ENCODE data around the gene OTOG. TPM values are rescaled to one million over a fixed set of nuclear protein-coding genes. Genes with fewer than 3 reads are reported as not detected.

OTOG gene
- total RNA-seq, 1 donor: not detected

DNA sequence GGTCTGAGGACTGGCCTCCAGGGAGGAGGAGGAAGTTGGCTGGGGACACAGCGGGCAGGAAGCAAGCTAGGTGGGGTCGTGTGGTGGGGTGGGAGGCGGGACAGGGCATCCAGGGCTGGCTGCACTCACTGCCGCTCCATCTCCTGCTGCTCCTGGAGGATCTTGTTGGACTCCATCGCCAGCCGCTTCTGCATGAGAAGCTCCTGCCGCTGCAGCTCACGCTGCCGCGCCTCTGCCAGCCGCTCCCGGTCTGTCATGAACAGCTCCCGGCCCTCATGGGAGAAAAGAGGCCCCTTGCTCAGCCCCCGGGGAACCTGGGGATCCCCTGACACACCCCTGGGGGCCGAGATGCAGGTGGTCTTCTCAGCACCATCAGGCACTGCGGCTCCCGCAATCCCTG is 24.4 kb upstream of the OTOG start:
- H3K4me3 ChIP-seq (ENCODE audit: low read depth, low read length): no peak overlapping the region
- no peak for DNase-seq (ENCODE audit: low read depth)
- no peak for TF ChIP-seq CTCF (IDR thresholded peaks at IDR 0.05; ENCODE audit: insufficient read depth, low read length)

GRCh38 chr11:17524221-17524620 is 22.8 kb upstream of the OTOG start:
- no peak overlapping the region for H3K4me3 ChIP-seq (ENCODE audit: low read depth, low read length)
- no peak for DNase-seq (ENCODE audit: low read depth)
- no peak for TF ChIP-seq CTCF (IDR thresholded peaks at IDR 0.05; ENCODE audit: insufficient read depth, low read length)

GRCh38 chr11:17525570-17525969 is 21.5 kb upstream of the OTOG start:
- no peak for DNase-seq (ENCODE audit: low read depth)
- no peak overlapping the region for H3K4me3 ChIP-seq (ENCODE audit: low read depth, low read length)
- no peak for TF ChIP-seq CTCF (IDR thresholded peaks at IDR 0.05; ENCODE audit: insufficient read depth, low read length)

DNA sequence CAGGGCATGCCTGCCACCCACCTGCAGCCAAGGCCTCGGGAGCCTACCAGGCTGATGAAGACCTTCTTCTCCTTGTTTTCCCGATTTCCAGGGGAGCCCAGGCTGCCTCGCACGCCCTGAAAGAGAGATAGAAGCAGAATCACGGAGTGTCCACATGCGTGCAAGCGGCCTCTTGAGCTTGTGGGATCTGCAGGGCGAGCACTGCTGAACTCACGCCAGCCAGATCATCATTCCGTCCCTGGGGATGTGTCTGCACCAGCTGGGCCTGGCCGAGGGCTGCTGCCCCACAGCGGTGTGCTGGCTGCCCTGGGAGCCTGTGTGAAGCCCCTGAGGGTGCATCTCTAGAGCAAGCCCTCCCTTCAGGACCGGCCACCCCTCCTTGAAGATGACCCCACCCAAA is 20.7 kb upstream of the OTOG start:
- H3K4me3 ChIP-seq (ENCODE audit: low read depth, low read length): no peak overlapping the region
- DNase-seq (ENCODE audit: low read depth): no peak
- TF ChIP-seq CTCF (IDR thresholded peaks at IDR 0.05; ENCODE audit: insufficient read depth, low read length): no peak

GRCh38 chr11:17526931-17527627 is 20.0 kb upstream of the OTOG start:
- H3K4me3 ChIP-seq (ENCODE audit: low read depth, low read length): no peak overlapping the region
- DNase-seq (ENCODE audit: low read depth): no peak
- no peak for TF ChIP-seq CTCF (IDR thresholded peaks at IDR 0.05; ENCODE audit: insufficient read depth, low read length)

- no peak for DNase-seq (ENCODE audit: low read depth)
- no peak overlapping the region for H3K4me3 ChIP-seq (ENCODE audit: low read depth, low read length)
- TF ChIP-seq CTCF (IDR thresholded peaks at IDR 0.05; ENCODE audit: insufficient read depth, low read length): no peak
These were observed 19.4 kb upstream of the OTOG start for GRCh38 chr11:17527628-17527995.

DNA sequence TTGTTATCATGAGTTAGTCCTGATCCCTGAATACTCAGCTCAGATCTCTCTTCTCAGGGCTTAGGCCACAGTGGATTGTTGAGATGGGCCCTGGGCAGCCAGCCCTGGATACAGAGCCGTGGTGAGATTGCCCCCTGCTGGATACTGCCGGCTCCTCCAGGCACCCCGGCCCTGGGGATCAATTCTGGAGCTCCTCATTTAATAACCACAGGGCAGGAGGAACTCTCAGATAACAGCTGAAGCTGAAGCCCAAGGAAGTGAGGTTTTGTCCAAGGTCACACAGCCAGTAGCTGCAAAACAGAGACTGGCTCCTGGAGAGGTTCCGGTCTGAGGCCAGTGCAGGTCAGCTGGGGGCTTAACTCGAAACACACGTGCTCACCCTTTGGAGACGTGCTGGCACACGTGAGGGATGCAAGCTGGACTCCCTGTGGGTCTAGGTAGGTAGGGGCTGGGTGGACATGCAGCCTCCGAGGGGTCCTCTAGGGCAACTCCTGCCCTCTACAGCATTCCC is 18.8 kb upstream of the OTOG start:
- peak; percentile 72 for TF ChIP-seq CTCF (IDR thresholded peaks at IDR 0.05; ENCODE audit: insufficient read depth, low read length)
- peak; percentile 43 for DNase-seq (ENCODE audit: low read depth)
- H3K4me3 ChIP-seq (ENCODE audit: low read depth, low read length): no peak overlapping the region
